K562 (cell line): ENCODE measurements around the gene TRIP11. TPM values are rescaled to one million over a fixed set of nuclear protein-coding genes. Genes with fewer than 3 reads are reported as not detected.
A peak's percentile ranks its signal among the peaks of the same experiment; 100 is the strongest.

ENCODE experiments used
- ATAC-seq: fragments of 200-7000 bp; cut with Tn5 transposase; 3 replicates; pipeline ENCODE4 v1.9.1; 2020; ENCODE audit warnings: moderate library complexity
- BruUV-seq: library from RNA; stranded (reverse); fragments of 400-500 nt; replicated peaks from 2 replicates; lab custom pipeline; 2021; lab: Mats Ljungman, UMichigan
- CTCF ChIA-PET: fragments of 300-600 bp; formaldehyde crosslinking; extraction: SDS; loops from one replicate; lab custom pipeline; 2021; ENCODE audit warnings: low intra/inter-chr PET ratio; lab: Yijun Ruan, JAX
- POLR2A ChIA-PET: fragments of 300-600, 350-650 bp; sonication (Branson Sonifier 250); formaldehyde crosslinking; extraction: SDS; loops from one replicate; lab custom pipeline; 2021; ENCODE audit warnings: antibody characterized with exemption, inconsistent platforms; lab: Yijun Ruan, JAX
- DNase-seq, 4 experiments: peaks; one replicate each; pipeline versions ENCODE4 v3.0.0 to v3.0.0-alpha.2; 2011 to 2018; ENCODE audit warnings: low spot score in 3 of 4, mixed read lengths in 3 of 4; ENCODE audit errors: extremely low read depth in 1 of 4
- FAIRE-seq: peaks from 2 replicates; lab custom pipeline; 2011; peaks lifted over from hg19 to GRCh38; lab: Jason Lieb, UNC
- H2AFZ ChIP-seq: 2 replicates; pipeline ENCODE4 v1.6.0; 2011; ENCODE audit warnings: low read depth, low read length, control low read depth, inconsistent platforms
- H3K27ac ChIP-seq: fragments of 200-600 bp; 3 replicates; pipeline ENCODE4 v1.8.0; 2011; ENCODE audit warnings: low read depth, mild to moderate bottlenecking, control low read depth, inconsistent platforms, low read length, moderate library complexity, mixed read lengths; ENCODE audit errors: extremely low read depth
- H3K27me3 ChIP-seq, 2 experiments: fragments of 300-600 bp in 1 of 2; 2 replicates in 1 of 2; 3 replicates in 1 of 2; pipeline versions ENCODE4 v1.6.0 to v1.8.0; 2011; ENCODE audit warnings: inconsistent platforms in 2 of 2, low read length in 2 of 2, mild to moderate bottlenecking in 1 of 2, mixed read lengths in 1 of 2, moderate library complexity in 1 of 2; ENCODE audit not compliant: control insufficient read depth in 2 of 2, insufficient read depth in 2 of 2
- H3K36me3 ChIP-seq: fragments of 300-600 bp; 3 replicates; pipeline ENCODE4 v1.8.0; 2011; ENCODE audit warnings: mild to moderate bottlenecking, low read length, inconsistent platforms; ENCODE audit not compliant: control insufficient read depth, insufficient read depth
- H3K4me1 ChIP-seq, 2 experiments: fragments of 200-600 bp in 1 of 2; replicated peaks in 1 of 2; 2 replicates in 1 of 2; 3 replicates in 1 of 2; pipeline versions ENCODE4 v1.5.1 to v1.8.0; 2011; ENCODE audit warnings: inconsistent platforms in 2 of 2, low read length in 2 of 2, mild to moderate bottlenecking in 1 of 2, mixed read lengths in 1 of 2, moderate library complexity in 1 of 2; ENCODE audit not compliant: control insufficient read depth in 2 of 2, insufficient read depth in 2 of 2
- H3K4me2 ChIP-seq: 2 replicates; pipeline ENCODE4 v1.6.1; 2011; ENCODE audit warnings: low read length, control low read depth, inconsistent platforms, mixed read lengths; ENCODE audit not compliant: insufficient read depth
- H3K4me3 ChIP-seq: fragments of 200-600 bp; sonication (generic), shearing (Covaris generic); 2 replicates; pipeline ENCODE4 v1.5.1; 2016; ENCODE audit warnings: control low read depth, inconsistent platforms
- H3K79me2 ChIP-seq: fragments of 200-600 bp; 3 replicates; pipeline ENCODE4 v1.8.0; 2011; ENCODE audit warnings: low read length, inconsistent platforms; ENCODE audit not compliant: control insufficient read depth, insufficient read depth
- H3K9ac ChIP-seq, 2 experiments: 2 replicates each; pipeline versions ENCODE4 v1.6.0 to v1.6.1; 2011; ENCODE audit warnings: low read depth in 2 of 2, low read length in 2 of 2, control low read depth in 1 of 2, inconsistent platforms in 1 of 2, mild to moderate bottlenecking in 1 of 2, mixed read lengths in 1 of 2; ENCODE audit not compliant: insufficient read depth in 1 of 2
- H3K9me1 ChIP-seq: one replicate; pipeline ENCODE4 v1.6.0; 2011; ENCODE audit warnings: inconsistent platforms, mild to moderate bottlenecking, low read length, moderate library complexity; ENCODE audit not compliant: control insufficient read depth, insufficient read depth
- H3K9me3 ChIP-seq: replicated peaks from 2 replicates; pipeline ENCODE4 v1.5.1; 2011; ENCODE audit warnings: low read depth, low read length, inconsistent platforms; ENCODE audit not compliant: control insufficient read depth, insufficient read depth
- H4K20me1 ChIP-seq: replicated peaks from 2 replicates; pipeline ENCODE4 v1.6.1; 2011; ENCODE audit warnings: low read length, inconsistent platforms, mixed read lengths; ENCODE audit not compliant: control insufficient read depth, insufficient read depth
- ARID3A ChIP-seq: IDR thresholded peaks from 2 replicates; pipeline ENCODE4 v1.6.1; 2012; ENCODE audit warnings: low read depth, low read length, improper control_type of control experiment, borderline replicate concordance
- VEZF1 ChIP-seq: fragments of 200-800 bp; sonication (Bioruptor generic); IDR thresholded peaks from 2 replicates; pipeline ENCODE4 v1.6.1; 2017; ENCODE audit warnings: missing genetic modification characterization, missing compliant biosample characterization
- XRCC4 ChIP-seq: IDR thresholded peaks from one replicate; pipeline ENCODE4 v1.6.1; 2011; ENCODE audit not compliant: insufficient read depth, insufficient read length; ENCODE audit errors: extremely low read depth
- ZBTB1 ChIP-seq: sonication (generic); formaldehyde crosslinking; IDR thresholded peaks from 2 replicates; pipeline ENCODE4 v1.8.1; 2023; ENCODE audit warnings: missing genetic modification reagents, low read depth, mild to moderate bottlenecking, borderline replicate concordance
- WGBS: fragments of 100-300 bp; shearing (Covaris generic); methylation state at CpG from one replicate; pipeline ENCODE4 v1.1.6; 2016; ENCODE audit warnings: low coverage, mixed read lengths; ENCODE audit not compliant: insufficient coverage; ENCODE audit errors: missing lambda C conversion rate; 5-methylcytosine and 5-hydroxymethylcytosine counted together
- in situ Hi-C: fragments of 300-500 bp; cut with MboI; formaldehyde crosslinking; loops from 4 replicates; pipeline ENCODE4 v1.15.0; 2018; ENCODE audit warnings: inconsistent platforms, mixed read lengths
- intact Hi-C: fragments of 100-400 bp; cut with micrococcal nuclease; formaldehyde crosslinking; loops from 2 replicates; pipeline ENCODE4 v1.14.2; 2022
- polyA plus RNA-seq, 8 experiments: library from polyadenylated mRNA; depleted of rRNA in 4 of 8; stranded (reverse) in 5 of 8; unstranded in 3 of 8; fragments of >200 nt; fragmentation: Nextera tagmentation in 2 of 8; fragmentation: Illumina TruSeq in 1 of 8; extraction: Ambion mirVana in 2 of 8; extraction: Trizol in 1 of 8; gene quantifications; 2 replicates each; pipeline versions ENCODE4 v1.2.1 to v1.2.3, GENCODE V29; 2011 to 2014; ENCODE audit warnings: inconsistent platforms in 1 of 8, missing spikeins in 1 of 8
- total RNA-seq, 7 experiments: library from RNA; depleted of rRNA in 6 of 7; stranded (reverse); fragments of >200 nt in 6 of 7; fragmentation: Illumina TruSeq in 2 of 7; extraction: Trizol in 2 of 7; gene quantifications; 2 replicates each; pipeline versions ENCODE4 v1.2.1 to v1.2.3, GENCODE V29; 2011 to 2021; ENCODE audit warnings: low replicate concordance in 1 of 7

The TRIP11 gene
- total and polyA plus RNA-seq, 9 of the 15 experiments (the other 6 are each of a cell fraction or from before 2014, with no cell fraction given) = 4.0 to 20.0 (median 10.9) TPM

- FAIRE-seq = no peak
- Histone ChIP-seq H3K9ac (no peak within 1 kb of the TSS), H3K4me1 (peaks cover 0 to 7% of the 10 kb centered on the region in 2 experiments; a peak in 1 of 5 replicates), H3K27me3 (peaks cover 23 to 27% of the 10 kb centered on the region in 2 experiments)
- no TSS peak for BruUV-seq
- CTCF ChIA-PET = no interaction called here
- WGBS = 2% methylated on average over 20 of the region's 54 CpGs
- DNase-seq = peak in 2 of 4 experiments; percentile 42 to 55
- intact Hi-C loops = no loop called here
- no peak for TF ChIP-seq ZBTB1 (CRISPR knock-in tag)
- no peak for TF ChIP-seq ARID3A
- TF ChIP-seq XRCC4 = no peak
- TF ChIP-seq VEZF1 = 0 out of 2 replicates have a peak, but pooled peaks have one; percentile 13
- TF ChIP-seq, all 486 proteins: peak for 1
- Histone ChIP-seq H2AFZ (no peak within 1 kb of the TSS), H3K79me2 (no peaks in the 10 kb centered on the region), H3K4me2 (no peak within 1 kb of the TSS), H3K4me3 (no peak within 1 kb of the TSS), H4K20me1 (no peaks in the 10 kb centered on the region), H3K36me3 (no peaks in the 10 kb centered on the region), H3K27ac (no peak within 1 kb of the TSS), H3K9me3 (no peaks in the 10 kb centered on the region), H3K9me1 (no peaks in the 10 kb centered on the region)
- in situ Hi-C loops = no loop called here
- POLR2A ChIA-PET = no interaction called here
- no peak; the same call in 2 of the 3 replicates for ATAC-seq
Measured at GRCh38 chr14:91947475-91948184, 92.2 kb downstream of the TRIP11 start, which contains the start of gene FBLN5. FBLN5 (minus strand) TSS chr14:91947694; CDS start chr14:91947229, 465 bp downstream.
